Measurements from ENCODE around the gene ANXA2. TPM values are rescaled to one million over a fixed set of nuclear protein-coding genes. Genes with fewer than 3 reads are reported as not detected.

The ANXA2 gene
- total RNA-seq, 2 donors from 2014 or later = 265 to 341 TPM

DNA sequence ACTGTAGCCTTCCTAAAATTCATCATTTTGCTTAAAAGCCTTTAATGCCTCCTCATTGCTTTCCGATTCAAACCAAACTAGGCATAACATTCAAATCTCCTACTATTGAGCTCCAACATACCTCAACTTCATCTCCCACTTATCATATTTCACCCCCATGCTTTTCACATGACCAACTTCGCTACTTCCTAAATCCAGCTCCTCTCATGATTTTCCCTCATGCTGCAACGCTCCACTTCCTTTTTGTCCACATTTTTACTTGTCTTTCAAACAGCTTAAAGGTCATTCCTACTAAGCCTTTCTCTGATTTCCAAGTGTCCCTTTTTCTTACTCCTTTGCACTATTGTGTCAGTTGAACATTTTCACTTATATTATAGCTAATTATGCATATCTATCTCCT lies 20.3 kb upstream of the ANXA2 start:
- TF ChIP-seq, protein P1, sequence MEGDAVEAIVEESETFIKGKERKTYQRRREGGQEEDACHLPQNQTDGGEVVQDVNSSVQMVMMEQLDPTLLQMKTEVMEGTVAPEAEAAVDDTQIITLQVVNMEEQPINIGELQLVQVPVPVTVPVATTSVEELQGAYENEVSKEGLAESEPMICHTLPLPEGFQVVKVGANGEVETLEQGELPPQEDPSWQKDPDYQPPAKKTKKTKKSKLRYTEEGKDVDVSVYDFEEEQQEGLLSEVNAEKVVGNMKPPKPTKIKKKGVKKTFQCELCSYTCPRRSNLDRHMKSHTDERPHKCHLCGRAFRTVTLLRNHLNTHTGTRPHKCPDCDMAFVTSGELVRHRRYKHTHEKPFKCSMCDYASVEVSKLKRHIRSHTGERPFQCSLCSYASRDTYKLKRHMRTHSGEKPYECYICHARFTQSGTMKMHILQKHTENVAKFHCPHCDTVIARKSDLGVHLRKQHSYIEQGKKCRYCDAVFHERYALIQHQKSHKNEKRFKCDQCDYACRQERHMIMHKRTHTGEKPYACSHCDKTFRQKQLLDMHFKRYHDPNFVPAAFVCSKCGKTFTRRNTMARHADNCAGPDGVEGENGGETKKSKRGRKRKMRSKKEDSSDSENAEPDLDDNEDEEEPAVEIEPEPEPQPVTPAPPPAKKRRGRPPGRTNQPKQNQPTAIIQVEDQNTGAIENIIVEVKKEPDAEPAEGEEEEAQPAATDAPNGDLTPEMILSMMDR (IDR thresholded peaks at IDR 0.05) = no peak
- TF ChIP-seq POLR2A (IDR thresholded peaks at IDR 0.05) = no peak
- Histone ChIP-seq H3K4me1 (no peaks in the 10 kb centered on the region), H3K27me3 (no peaks in the 10 kb centered on the region), H3K36me3 (replicated peaks in 1 of 2; ENCODE audit: insufficient read depth in 1 of 2, low read depth in 2 of 2) (no peaks in the 10 kb centered on the region), H3K27ac (no peak overlapping the region), H3K9me3 (no peaks in the 10 kb centered on the region), H3K4me3 (no peak overlapping the region)
- DNase-seq (no peak), ATAC-seq (no peak)
- intact Hi-C loops (cut with DNase I) = no loop called here
- WGBS, 2 donors = 93 to 94% methylated on average over 3 of the region's 3 CpGs

DNA sequence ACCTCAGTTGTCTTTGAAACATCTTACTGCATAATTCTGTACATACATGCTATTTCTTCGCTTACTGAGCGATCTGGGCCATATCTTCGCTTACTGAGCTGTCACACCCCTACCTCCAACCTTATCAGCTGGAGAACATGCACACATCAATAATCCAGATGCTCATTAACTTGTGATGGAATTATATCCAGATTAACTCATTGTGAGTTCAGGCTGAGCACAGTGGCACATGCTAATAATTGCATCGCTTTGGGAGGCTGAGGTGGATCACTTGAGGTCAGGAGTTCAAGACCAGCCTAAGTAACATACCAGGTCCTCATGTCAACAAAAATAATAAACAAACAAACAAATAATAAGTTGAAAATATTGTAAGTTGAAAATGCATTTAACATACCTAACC lies 19.3 kb upstream of the ANXA2 start:
- TF ChIP-seq POLR2A (IDR thresholded peaks at IDR 0.05) = no peak
- TF ChIP-seq, protein P1 (IDR thresholded peaks at IDR 0.05) = no peak
- no peaks in the 10 kb centered on the region for H3K4me1 ChIP-seq
- ATAC-seq (no peak), DNase-seq (no peak)
- H3K36me3 ChIP-seq (replicated peaks in 1 of 2; ENCODE audit: insufficient read depth in 1 of 2, low read depth in 2 of 2) = no peaks in the 10 kb centered on the region
- no peaks in the 10 kb centered on the region for H3K27me3 ChIP-seq
- intact Hi-C loops (cut with DNase I) = no loop called here
- no peak overlapping the region for H3K4me3 ChIP-seq
- no peak overlapping the region for H3K27ac ChIP-seq
- no peaks in the 10 kb centered on the region for H3K9me3 ChIP-seq
- WGBS, 2 donors = 83 to 88% methylated on average over 4 of the region's 4 CpGs

DNA sequence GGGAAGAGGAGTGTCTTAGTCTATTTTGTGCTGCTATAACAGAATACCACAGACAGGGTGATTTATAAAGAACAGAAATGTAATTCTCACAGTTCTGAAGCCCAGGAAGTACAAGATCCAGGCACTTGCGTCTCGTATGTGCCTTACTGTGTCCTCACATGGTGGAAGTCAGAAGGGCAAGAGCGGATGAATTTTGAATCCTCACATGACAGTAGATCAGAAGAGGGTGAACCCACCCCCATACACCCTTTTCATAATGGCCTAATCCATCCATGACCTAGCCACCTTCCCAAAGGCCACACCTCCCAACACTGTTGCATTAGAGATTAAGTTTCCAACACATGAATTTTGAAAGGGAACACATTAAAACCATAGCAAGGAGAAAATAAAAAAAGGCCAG lies 18.7 kb upstream of the ANXA2 start:
- intact Hi-C loops (cut with DNase I) = no loop called here
- H3K27me3 ChIP-seq = no peaks in the 10 kb centered on the region
- no peak overlapping the region for H3K4me3 ChIP-seq
- TF ChIP-seq POLR2A (IDR thresholded peaks at IDR 0.05) = no peak
- TF ChIP-seq, protein P1 (IDR thresholded peaks at IDR 0.05) = no peak
- 98 to 100% methylated on average over 3 of the region's 3 CpGs for WGBS, 2 donors
- ATAC-seq (no peak), DNase-seq (no peak)
- no peaks in the 10 kb centered on the region for H3K4me1 ChIP-seq
- no peak overlapping the region for H3K27ac ChIP-seq
- no peaks in the 10 kb centered on the region for H3K36me3 ChIP-seq (replicated peaks in 1 of 2; ENCODE audit: insufficient read depth in 1 of 2, low read depth in 2 of 2)
- no peaks in the 10 kb centered on the region for H3K9me3 ChIP-seq

DNA sequence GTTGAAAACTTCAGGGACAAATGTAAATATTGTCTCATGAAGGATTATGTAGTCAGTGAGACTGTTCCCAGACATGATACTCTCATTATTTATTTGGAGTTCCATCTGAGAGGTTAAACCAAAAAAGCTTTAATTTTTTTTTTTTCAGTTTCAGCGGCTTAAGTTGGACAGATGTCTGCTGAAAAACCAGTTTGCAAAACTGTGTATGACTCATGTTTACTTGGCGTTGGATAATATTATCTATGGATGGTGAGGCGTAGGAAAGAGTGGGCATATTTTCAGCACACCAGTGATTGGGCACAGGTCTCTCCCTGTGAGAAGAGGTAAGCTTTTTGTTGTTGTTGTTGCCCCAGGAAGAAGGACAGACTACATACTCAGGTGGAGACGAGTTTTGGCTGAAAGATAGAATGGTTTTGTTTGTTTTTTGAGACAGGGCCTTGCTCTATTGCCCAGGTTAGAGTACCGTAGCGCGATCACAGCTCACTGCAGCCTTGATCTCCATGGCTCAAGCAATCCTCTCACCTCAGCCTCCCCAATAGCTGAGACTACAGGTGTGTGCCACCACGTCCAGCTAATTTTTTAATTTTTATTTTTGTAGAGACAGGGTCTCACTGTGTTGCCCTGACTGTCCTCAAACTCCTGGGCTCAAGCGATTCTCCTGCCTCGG lies 16.4 kb upstream of the ANXA2 start:
- H3K4me1 ChIP-seq = no peaks in the 10 kb centered on the region
- intact Hi-C loops (cut with DNase I) = no loop called here

More for the DNA sequence above, 16.4 kb upstream of the ANXA2 start:
- no peak overlapping the region for H3K4me3 ChIP-seq
- no peak for ATAC-seq
- H3K36me3 ChIP-seq (replicated peaks in 1 of 2; ENCODE audit: insufficient read depth in 1 of 2, low read depth in 2 of 2) = no peaks in the 10 kb centered on the region
- H3K27ac ChIP-seq = no peak overlapping the region
- 59 to 64% methylated on average over 10 of the region's 10 CpGs for WGBS, 2 donors
- TF ChIP-seq, protein P1 (IDR thresholded peaks at IDR 0.05) = no peak
- no peak for TF ChIP-seq POLR2A (IDR thresholded peaks at IDR 0.05)
- DNase-seq = no peak
- no peaks in the 10 kb centered on the region for H3K9me3 ChIP-seq
- no peaks in the 10 kb centered on the region for H3K27me3 ChIP-seq
